ENCODE data around the gene LUZP2.

Gene LUZP2

DNA sequence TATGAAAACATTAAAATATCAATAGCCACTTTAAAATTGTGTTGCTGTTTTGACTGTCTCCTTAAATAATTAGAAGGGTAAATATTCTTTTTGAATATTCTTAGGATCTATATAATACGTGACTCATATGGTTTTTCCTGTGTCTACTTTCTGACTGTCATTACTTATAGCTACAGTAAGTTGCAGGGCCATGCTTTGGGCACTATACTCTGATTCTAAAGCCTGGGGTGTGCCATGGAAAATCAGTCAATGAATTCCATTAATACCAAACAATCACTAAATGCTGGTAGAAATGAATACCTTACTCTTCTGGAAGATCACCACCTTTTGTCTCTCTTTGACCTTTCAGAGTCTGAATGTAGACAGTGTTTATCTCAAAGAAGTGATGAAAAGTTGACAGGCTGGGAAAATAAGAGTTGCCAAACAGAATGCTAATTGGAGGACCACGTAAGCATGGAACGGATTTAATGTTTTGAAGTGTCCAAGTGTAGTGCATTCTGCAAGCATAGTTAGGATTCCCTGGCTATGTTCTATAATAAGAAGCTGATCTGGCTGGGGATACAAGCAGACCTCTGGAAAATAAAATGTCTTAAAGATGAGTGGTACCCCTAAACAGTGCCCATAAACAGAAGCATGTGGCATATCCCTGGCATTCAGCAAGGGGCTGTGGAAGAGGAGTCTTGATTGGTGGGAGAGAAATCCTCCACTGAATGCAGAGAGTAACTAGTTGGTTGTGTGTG is 16.8 kb downstream of the LUZP2 start:
- no peak overlapping the region for H3K4me3 ChIP-seq (ENCODE audit: control insufficient read depth, low read depth, low read length)
- TF ChIP-seq, protein P1, sequence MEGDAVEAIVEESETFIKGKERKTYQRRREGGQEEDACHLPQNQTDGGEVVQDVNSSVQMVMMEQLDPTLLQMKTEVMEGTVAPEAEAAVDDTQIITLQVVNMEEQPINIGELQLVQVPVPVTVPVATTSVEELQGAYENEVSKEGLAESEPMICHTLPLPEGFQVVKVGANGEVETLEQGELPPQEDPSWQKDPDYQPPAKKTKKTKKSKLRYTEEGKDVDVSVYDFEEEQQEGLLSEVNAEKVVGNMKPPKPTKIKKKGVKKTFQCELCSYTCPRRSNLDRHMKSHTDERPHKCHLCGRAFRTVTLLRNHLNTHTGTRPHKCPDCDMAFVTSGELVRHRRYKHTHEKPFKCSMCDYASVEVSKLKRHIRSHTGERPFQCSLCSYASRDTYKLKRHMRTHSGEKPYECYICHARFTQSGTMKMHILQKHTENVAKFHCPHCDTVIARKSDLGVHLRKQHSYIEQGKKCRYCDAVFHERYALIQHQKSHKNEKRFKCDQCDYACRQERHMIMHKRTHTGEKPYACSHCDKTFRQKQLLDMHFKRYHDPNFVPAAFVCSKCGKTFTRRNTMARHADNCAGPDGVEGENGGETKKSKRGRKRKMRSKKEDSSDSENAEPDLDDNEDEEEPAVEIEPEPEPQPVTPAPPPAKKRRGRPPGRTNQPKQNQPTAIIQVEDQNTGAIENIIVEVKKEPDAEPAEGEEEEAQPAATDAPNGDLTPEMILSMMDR (IDR thresholded peaks at IDR 0.05; ENCODE audit: control insufficient read depth, insufficient read depth, low read depth, low read length, missing control alignments): no peak
- no peak for DNase-seq (ENCODE audit: low read depth)

DNA sequence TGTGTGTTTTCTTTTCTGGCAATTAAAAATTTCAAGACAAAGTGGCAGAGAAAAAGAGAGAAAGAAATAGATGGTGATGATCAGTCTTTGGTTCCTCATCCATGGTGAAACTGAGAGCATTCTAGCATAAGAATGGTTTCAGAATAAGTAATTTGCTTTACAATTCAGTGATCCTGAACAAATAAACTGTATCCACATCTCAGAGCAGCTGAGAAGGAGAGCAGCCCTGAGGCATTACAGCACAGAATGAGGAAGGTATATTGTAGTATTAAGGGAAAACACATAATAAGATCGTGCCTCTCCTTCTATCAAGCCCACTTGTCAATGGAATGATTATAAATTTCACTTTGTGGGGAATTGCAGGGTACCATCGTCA is 17.4 kb downstream of the LUZP2 start:
- DNase-seq (ENCODE audit: low read depth): no peak
- H3K4me3 ChIP-seq (ENCODE audit: control insufficient read depth, low read depth, low read length): no peak overlapping the region
- TF ChIP-seq, protein P1 (IDR thresholded peaks at IDR 0.05; ENCODE audit: control insufficient read depth, insufficient read depth, low read depth, low read length, missing control alignments): no peak

DNA sequence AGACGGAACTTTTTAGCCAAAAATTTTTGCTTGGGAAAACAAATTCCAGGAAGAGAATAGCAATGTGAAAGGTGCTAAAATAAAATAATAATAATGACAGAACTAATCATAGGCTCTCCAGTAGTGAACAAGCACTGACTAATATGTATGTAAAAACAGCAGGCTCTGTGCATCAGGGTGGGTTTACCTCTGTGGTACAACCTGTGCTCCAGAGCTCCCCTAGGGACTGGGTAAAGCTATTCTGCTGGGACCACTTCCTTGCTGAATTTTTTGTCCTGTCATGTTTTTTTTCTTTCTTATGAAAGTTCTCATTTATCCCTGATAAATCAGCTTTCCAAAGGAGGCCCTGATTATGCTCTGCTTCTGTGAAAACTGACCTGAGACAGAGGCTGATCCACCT is 18.8 kb downstream of the LUZP2 start:
- TF ChIP-seq, protein P1 (IDR thresholded peaks at IDR 0.05; ENCODE audit: control insufficient read depth, insufficient read depth, low read depth, low read length, missing control alignments): no peak
- no peak overlapping the region for H3K4me3 ChIP-seq (ENCODE audit: control insufficient read depth, low read depth, low read length)
- no peak for DNase-seq (ENCODE audit: low read depth)

DNA sequence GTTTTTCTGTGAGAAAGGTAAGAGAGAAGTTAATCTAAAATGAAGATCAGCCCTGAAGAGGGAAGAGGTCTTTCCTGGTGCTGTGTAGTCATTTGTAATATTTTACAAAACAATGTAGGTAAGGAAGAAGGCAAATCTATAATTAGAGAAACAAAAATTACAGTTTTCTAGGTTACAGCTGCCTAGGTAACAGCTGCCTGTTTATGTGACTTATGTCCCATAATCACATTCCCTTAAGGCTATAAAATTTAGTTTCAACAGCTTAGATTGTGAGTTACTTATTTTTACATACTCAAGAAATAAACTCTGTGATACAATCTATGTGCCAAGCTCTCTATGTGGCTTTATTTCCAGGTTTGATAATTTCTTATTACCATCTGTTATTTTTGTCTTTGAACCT is 19.8 kb downstream of the LUZP2 start:
- TF ChIP-seq, protein P1 (IDR thresholded peaks at IDR 0.05; ENCODE audit: control insufficient read depth, insufficient read depth, low read depth, low read length, missing control alignments): no peak
- H3K4me3 ChIP-seq (ENCODE audit: control insufficient read depth, low read depth, low read length): no peak overlapping the region
- no peak for DNase-seq (ENCODE audit: low read depth)

DNA sequence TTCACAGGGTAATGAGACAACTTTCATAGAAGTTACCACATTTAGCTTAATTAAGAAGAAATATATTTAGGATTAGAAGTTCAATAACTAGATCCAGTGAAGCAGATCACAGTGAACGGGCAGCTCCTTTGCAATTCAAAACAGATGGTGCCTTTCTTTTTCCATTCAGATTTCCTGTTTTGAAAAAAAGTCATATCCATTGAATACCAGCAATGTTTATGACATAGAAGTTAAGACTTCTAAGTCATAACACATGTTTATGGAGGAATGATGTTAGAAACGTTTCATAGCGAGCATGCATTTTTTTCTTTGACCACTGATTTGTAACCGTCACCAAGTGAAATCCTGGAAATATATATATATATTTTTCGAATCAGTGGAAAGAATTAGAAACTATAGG is 24.7 kb downstream of the LUZP2 start:
- TF ChIP-seq, protein P1 (IDR thresholded peaks at IDR 0.05; ENCODE audit: control insufficient read depth, insufficient read depth, low read depth, low read length, missing control alignments): no peak
- no peak overlapping the region for H3K4me3 ChIP-seq (ENCODE audit: control insufficient read depth, low read depth, low read length)
- no peak for DNase-seq (ENCODE audit: low read depth)

DNA sequence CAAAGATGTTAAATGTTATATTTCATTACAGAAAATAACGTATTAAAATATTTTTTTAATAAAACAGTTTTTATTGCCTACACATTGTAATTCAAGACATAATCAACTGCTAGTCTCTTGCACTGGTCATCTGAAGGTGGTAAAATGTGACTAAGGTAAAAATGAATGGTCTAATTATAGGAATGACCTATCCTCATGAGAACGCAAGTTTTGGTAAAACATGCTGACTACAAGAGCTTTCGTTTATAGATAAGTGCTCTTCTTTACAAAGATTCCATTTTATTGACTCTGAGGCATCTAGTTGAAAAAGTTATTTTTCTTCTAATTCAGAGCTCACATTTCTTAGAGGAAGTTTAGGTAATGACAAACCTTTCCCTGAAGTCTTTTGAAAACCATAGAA is 27.3 kb downstream of the LUZP2 start:
- no peak for DNase-seq (ENCODE audit: low read depth)
- no peak overlapping the region for H3K4me3 ChIP-seq (ENCODE audit: control insufficient read depth, low read depth, low read length)
- TF ChIP-seq, protein P1 (IDR thresholded peaks at IDR 0.05; ENCODE audit: control insufficient read depth, insufficient read depth, low read depth, low read length, missing control alignments): no peak

Measured in AG09309 (cell line).